Activated CD4-positive, alpha-beta memory T cell treated with anti-CD3 and anti-CD28 coated beads, Interleukin-2, amount 10 ng/mL, durations not matched to agents 7 days and 5 days (primary cell): ENCODE measurements around the gene CIB4. TPM values are rescaled to one million over a fixed set of nuclear protein-coding genes. Genes with fewer than 3 reads are reported as not detected.
A peak's percentile ranks its signal among the peaks of the same experiment; 100 is the strongest.

ENCODE experiments used
- CTCF ChIA-PET: fragments of 350-600 bp; sonication (Branson Sonifier 250); formaldehyde crosslinking; loops from one replicate; lab custom pipeline; 2021; ENCODE audit warnings: antibody characterized with exemption, inconsistent platforms; lab: Charles Lee
- POLR2A ChIA-PET: fragments of 350-600 bp; sonication (Branson Sonifier 250); formaldehyde crosslinking; loops from one replicate; lab custom pipeline; 2021; ENCODE audit warnings: antibody characterized with exemption; lab: Charles Lee
- DNase-seq: peaks from one replicate; pipeline ENCODE4 v3.0.0-alpha.2; 2020
- H3K27ac Mint-ChIP-seq: one replicate; pipeline ENCODE4 v1.8.0; 2021; ENCODE audit warnings: mild to moderate bottlenecking, mixed read lengths
- H3K27me3 Mint-ChIP-seq: one replicate; pipeline ENCODE4 v1.8.0; 2021; ENCODE audit warnings: mixed read lengths
- H3K36me3 Mint-ChIP-seq: one replicate; pipeline ENCODE4 v1.8.0; 2021; ENCODE audit warnings: low read depth, mixed read lengths
- H3K4me1 Mint-ChIP-seq: one replicate; pipeline ENCODE4 v1.8.0; 2021; ENCODE audit warnings: mixed read lengths
- H3K4me3 Mint-ChIP-seq: one replicate; pipeline ENCODE4 v1.8.0; 2021; ENCODE audit warnings: mild to moderate bottlenecking, mixed read lengths
- H3K9me3 Mint-ChIP-seq: one replicate; pipeline ENCODE4 v1.8.0; 2021; ENCODE audit warnings: mixed read lengths
- total RNA-seq, 2 experiments: library from RNA; stranded (reverse); gene quantifications; one replicate each; pipeline ENCODE4 v1.2.3, GENCODE V29; 2021

Gene CIB4
- total RNA-seq, 2 experiments from 2014 or later: not detected

DNA sequence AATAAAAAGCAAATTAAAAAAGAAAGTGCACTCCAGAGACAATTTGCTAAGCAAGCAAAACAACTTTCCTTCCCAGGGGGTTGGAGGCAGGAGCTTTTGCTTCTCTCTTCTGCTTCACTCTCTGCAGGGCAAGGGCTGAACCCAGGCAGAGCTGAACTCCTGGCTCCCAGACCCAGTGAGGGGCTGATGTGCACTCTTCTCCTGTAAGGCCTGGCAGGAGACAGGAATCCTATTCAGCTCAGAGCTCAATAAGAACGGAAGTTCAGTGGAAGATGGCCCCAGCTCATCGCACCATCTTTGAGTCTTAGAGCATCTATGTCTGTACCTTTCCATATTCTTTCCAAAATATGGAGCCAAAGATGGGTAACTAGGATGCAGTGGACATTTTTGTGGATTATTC lies 29.1 kb downstream of the CIB4 start:
- ChIA-PET CTCF (interaction anchor here (0.6 kb wide), 1 partner anchor 1091 kb away, joined by 3 read pairs; no protein-coding TSS in a partner anchor), POLR2A (no interaction called here)

DNA sequence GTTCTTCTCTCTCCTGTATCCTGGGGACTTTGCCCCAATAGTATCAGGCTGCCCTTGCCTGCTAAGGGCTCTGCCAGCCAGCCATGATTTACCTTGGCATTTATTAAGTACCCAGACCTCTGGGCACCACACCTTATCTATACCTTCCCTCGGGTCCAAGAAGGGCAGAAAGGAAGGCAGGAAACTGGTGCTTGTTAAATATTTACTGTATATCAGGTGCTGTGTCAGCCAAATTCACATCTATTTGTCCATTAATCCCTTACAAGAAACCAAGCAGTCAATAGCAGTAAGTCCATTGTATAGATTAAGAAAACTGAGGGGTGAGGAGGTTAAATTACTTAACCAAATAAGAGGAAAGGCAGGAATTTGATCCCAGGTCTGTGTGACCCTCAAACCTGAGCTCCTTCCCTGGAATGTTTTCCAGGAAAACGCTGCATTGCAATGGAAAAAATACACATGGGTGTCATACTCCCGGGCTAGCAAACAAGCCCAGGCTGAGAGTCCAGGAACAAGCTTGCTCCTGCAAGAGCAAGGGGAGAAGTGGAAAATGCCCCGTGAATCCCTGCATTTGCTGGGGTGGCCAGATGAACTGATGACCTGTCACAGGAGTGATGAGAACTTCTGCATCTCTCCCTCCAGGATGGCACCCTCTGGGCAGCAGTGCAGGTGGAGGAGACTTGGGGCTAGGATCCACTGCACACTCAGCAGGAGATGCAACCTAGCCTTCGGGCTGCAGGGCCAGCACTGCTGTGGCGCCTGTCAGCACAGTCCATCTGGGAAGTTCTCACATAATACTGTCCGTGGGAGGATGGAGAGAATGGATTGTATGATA lies 30.4 kb downstream of the CIB4 start:
- ChIA-PET POLR2A (no interaction called here), CTCF (interaction anchor here (0.7 kb wide), 1 partner anchor 132 kb away, joined by 3 read pairs; no protein-coding TSS in a partner anchor)
- H3K4me1 Mint-ChIP-seq: peaks cover 2% of the 10 kb centered on the region

More for the DNA sequence above, 29.1 kb downstream of the CIB4 start:
- Mint-ChIP-seq H3K27ac (no peak overlapping the region), H3K36me3 (no peaks in the 10 kb centered on the region), H3K4me3 (no peak overlapping the region), H3K9me3 (no peaks in the 10 kb centered on the region), H3K27me3 (peaks cover 13% of the 10 kb centered on the region), H3K4me1 (peaks cover 2% of the 10 kb centered on the region)
- DNase-seq: no peak

DNA sequence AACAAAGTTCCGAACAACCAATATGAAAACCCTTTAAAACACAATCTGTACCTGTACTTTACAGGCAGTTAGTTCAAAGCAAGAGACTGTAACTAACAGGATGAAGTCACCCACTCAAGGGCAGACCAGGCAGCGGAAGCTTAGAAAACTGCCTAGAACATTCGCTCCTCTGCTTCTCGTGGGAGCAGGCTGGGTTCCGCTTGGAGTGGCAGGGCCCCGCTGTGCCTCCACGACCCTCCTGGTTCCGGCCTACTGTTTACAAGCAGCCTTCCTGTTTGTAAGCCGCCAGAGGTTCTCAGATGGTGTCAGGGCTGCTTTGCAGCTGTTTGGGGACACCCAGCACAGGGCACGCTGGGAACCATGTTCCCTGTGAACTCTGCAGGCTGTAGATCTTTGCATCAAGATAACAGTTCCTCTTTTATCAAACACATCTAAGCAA lies 31.3 kb downstream of the CIB4 start:
- Mint-ChIP-seq H3K36me3 (no peaks in the 10 kb centered on the region), H3K9me3 (no peaks in the 10 kb centered on the region), H3K27ac (no peak overlapping the region), H3K4me3 (no peak overlapping the region), H3K4me1 (peaks cover 2% of the 10 kb centered on the region), H3K27me3 (peaks cover 16% of the 10 kb centered on the region)
- no peak for DNase-seq
- CTCF ChIA-PET: interaction anchor here (1.3 kb wide), 1 partner anchor 32 kb away, joined by 3 read pairs; no protein-coding TSS in a partner anchor
- POLR2A ChIA-PET: no interaction called here

More for the DNA sequence above, 30.4 kb downstream of the CIB4 start:
- H3K27ac Mint-ChIP-seq: no peak overlapping the region
- DNase-seq: no peak
- peaks cover 13% of the 10 kb centered on the region for H3K27me3 Mint-ChIP-seq
- no peaks in the 10 kb centered on the region for H3K36me3 Mint-ChIP-seq
- H3K4me3 Mint-ChIP-seq: no peak overlapping the region
- no peaks in the 10 kb centered on the region for H3K9me3 Mint-ChIP-seq

DNA sequence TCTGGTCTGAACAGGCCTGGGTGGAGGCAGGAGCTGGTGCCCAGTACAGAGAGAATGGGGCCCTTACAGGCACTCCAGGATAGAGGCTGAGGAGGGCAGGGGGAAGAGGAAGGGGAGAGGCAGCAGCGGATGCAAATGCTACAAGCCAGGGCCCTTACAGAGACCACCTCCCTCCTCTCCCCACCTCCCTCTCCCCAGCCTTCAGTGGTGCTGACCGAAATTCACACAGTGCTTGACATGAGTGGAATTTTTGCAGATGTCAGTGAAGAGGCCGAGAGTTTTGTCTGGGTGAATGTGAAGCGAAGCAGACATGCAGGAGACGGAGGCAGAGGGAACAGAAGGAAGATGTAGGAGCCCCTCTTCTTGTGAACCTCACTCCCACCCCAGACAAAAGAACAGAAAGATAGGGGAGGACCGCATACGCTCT lies 31.9 kb downstream of the CIB4 start:
- peaks cover 19% of the 10 kb centered on the region for H3K27me3 Mint-ChIP-seq
- POLR2A ChIA-PET: no interaction called here
- H3K9me3 Mint-ChIP-seq: no peaks in the 10 kb centered on the region
- no peaks in the 10 kb centered on the region for H3K36me3 Mint-ChIP-seq
- no peak for DNase-seq
- H3K4me1 Mint-ChIP-seq: peaks cover 2% of the 10 kb centered on the region
- CTCF ChIA-PET: interaction anchor here (1.3 to 7.3 kb wide), 2 partner anchors 31 to 137 kb away, joined by 3 to 88 read pairs; no protein-coding TSS in a partner anchor
- no peak overlapping the region for H3K4me3 Mint-ChIP-seq
- H3K27ac Mint-ChIP-seq: no peak overlapping the region

DNA sequence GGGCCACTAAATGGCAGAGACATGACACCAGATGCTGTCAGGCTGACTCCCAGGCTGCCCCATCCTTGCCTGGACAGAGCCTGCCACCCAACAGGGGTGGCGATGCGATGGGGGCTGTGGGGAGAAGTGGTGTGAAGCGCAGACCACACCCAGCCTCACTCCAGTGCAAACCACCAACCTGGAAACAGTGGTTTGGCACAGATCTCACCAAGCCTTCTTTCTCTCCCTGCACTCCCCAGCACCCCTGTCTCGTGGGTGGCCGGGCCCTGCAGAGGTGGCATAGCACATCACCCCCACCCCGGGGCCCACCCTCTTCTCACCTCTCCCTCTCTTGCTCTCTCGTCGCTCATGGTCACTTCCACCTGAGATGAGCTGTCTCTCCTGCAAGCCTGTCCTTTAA lies 32.6 kb downstream of the CIB4 start:
- POLR2A ChIA-PET: no interaction called here
- no peak overlapping the region for H3K27ac Mint-ChIP-seq

DNA sequence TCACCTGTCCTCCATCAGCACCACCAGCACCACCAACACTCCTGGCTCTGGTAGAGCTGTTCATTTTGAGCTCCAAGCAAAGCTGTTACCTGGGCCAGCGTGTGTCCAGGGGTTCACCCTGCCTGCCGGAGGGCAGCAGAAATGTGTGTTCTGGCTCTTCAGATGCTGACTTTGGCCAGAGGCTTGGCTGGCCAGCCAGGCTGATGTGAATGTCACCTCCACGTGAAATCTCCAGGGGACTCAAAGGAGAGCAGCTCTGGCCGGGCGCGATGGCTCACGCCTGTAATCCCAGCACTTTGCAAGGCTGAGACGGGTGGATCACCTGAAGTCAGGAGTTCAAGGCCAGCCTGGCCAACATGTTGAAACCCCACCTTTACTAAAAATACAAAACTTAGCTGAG lies 33.5 kb downstream of the CIB4 start:
- Mint-ChIP-seq H3K36me3 (no peaks in the 10 kb centered on the region), H3K9me3 (no peaks in the 10 kb centered on the region), H3K4me3 (no peak overlapping the region), H3K4me1 (peaks cover 2% of the 10 kb centered on the region), H3K27me3 (peaks cover 21% of the 10 kb centered on the region), H3K27ac (no peak overlapping the region)
- CTCF ChIA-PET: interaction anchor here (0.8 to 7.3 kb wide), 7 partner anchors 14 to 146 kb away, joined by 3 to 88 read pairs (median 3); no protein-coding TSS in a partner anchor
- DNase-seq: no peak
- POLR2A ChIA-PET: no interaction called here

More for the DNA sequence above, 32.6 kb downstream of the CIB4 start:
- Mint-ChIP-seq H3K36me3 (no peaks in the 10 kb centered on the region), H3K27me3 (peaks cover 19% of the 10 kb centered on the region), H3K9me3 (no peaks in the 10 kb centered on the region), H3K4me3 (no peak overlapping the region), H3K4me1 (peaks cover 2% of the 10 kb centered on the region)
- CTCF ChIA-PET: interaction anchor here (1.3 to 7.3 kb wide), 2 partner anchors 31 to 138 kb away, joined by 3 to 88 read pairs; no protein-coding TSS in a partner anchor
- DNase-seq: no peak

DNA sequence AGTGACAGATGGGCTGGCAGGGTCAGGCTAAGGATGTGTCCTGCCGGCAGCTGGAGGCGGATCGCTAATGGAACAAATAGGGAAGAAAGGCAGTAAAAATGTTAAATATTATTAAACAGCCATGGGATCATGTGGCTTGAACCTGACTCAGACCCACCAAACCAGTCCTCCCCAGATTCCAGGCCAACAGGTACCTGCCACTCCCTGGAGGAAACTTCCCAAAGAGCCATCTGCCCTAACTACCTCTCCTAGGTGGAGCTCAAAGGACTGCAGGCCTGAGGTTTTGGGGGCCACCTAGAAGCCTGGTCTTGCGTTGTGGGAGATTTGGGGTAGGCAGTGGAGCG lies 34.3 kb downstream of the CIB4 start:
- Mint-ChIP-seq H3K4me3 (no peak overlapping the region), H3K9me3 (no peaks in the 10 kb centered on the region), H3K36me3 (no peaks in the 10 kb centered on the region), H3K27me3 (peaks cover 27% of the 10 kb centered on the region), H3K27ac (no peak overlapping the region), H3K4me1 (peaks cover 2% of the 10 kb centered on the region)
- DNase-seq: no peak
- ChIA-PET CTCF (interaction anchor here (0.7 to 7.3 kb wide), 7 partner anchors 10 to 147 kb away, joined by 3 to 88 read pairs (median 9); no protein-coding TSS in a partner anchor), POLR2A (no interaction called here)

DNA sequence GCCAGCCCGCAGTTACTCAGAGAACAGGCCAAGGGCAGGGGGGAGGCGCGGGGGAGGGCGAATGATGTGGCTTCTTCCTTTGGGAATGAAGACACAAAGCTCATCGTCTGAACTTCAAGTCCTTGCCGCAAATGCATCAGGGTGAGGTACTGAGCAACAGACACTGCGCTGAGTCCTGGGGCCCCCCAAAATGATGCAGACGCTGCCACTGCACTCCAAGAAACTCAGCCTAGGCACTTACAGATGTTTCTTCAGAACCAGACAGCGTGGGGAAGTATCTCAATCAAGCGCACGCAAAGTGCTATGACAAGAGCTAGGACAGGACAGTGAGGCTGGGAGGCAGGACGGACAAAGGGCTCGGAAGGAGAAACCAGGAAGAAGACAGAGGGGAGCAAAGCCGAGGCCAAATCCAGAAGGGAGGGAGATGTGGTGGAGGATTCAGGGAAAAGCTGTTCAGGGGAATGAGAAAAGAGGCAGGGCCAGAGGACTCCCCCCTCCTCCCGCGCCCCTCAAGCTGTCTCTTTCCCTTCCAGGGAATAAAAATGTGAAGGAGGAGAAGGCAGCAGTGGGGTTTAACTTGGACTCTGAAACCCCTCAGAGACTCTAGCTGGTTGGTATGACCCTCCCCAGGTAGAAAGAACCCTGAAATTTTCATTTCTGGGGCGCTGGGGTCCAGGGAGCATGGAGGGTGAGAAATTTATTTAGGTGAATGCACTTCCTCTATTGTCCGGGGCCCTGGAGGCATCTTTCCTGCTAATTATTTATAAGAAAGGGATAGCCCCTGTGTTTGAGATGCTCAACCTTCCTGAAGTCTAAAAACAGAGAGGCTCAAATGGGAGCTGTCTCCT lies 34.9 kb downstream of the CIB4 start:
- no peak overlapping the region for H3K27ac Mint-ChIP-seq
- H3K27me3 Mint-ChIP-seq: peaks cover 32% of the 10 kb centered on the region
- no peak overlapping the region for H3K4me3 Mint-ChIP-seq
- H3K36me3 Mint-ChIP-seq: no peaks in the 10 kb centered on the region
- peaks cover 2% of the 10 kb centered on the region for H3K4me1 Mint-ChIP-seq
- ChIA-PET CTCF (interaction anchor here (0.7 to 7.3 kb wide), 6 partner anchors 10 to 335 kb away, joined by 3 to 88 read pairs (median 10); no protein-coding TSS in a partner anchor), POLR2A (interaction anchor here (1.3 kb wide), 1 partner anchor 139 kb away, joined by 5 read pairs; no protein-coding TSS in a partner anchor)
- no peak for DNase-seq
- H3K9me3 Mint-ChIP-seq: no peaks in the 10 kb centered on the region

- no peaks in the 10 kb centered on the region for H3K9me3 Mint-ChIP-seq
- DNase-seq: peak; percentile 46
- ChIA-PET POLR2A (interaction anchor here (1.3 kb wide), 1 partner anchor 140 kb away, joined by 5 read pairs; no protein-coding TSS in a partner anchor), CTCF (interaction anchor here (0.6 to 7.3 kb wide), 8 partner anchors 9 to 607 kb away, joined by 3 to 88 read pairs (median 6); no protein-coding TSS in a partner anchor)
- no peak overlapping the region for H3K4me3 Mint-ChIP-seq
- H3K27ac Mint-ChIP-seq: no peak overlapping the region
- H3K27me3 Mint-ChIP-seq: peaks cover 32% of the 10 kb centered on the region
- H3K36me3 Mint-ChIP-seq: no peaks in the 10 kb centered on the region
- peaks cover under 1% of the 10 kb centered on the region for H3K4me1 Mint-ChIP-seq
Measured at GRCh38 chr2:26605195-26605998, 35.8 kb downstream of the CIB4 start.

DNA sequence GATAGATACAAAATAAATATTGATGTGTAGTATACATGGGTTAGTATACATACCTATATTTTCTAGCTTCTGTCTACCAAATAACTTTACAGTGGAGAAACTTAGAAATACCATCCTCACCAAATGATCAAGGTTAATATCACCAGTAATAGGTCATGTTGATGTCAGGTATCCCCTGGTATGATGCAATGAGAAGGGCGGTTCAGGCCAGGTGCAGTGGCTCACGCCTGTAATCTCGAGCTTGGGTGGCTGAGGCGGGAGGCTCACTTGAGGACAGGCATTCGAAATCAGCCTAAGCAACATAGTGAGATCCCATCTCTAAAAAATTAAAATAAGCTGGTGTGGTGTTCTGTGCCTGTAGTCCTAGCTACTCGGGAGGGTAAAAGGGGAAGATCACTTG lies 38.6 kb downstream of the CIB4 start:
- Mint-ChIP-seq H3K4me1 (no peaks in the 10 kb centered on the region), H3K36me3 (no peaks in the 10 kb centered on the region), H3K27me3 (peaks cover 28% of the 10 kb centered on the region), H3K27ac (no peak overlapping the region), H3K4me3 (no peak overlapping the region), H3K9me3 (no peaks in the 10 kb centered on the region)
- CTCF ChIA-PET: interaction anchor here (7.3 kb wide), 1 partner anchor 144 kb away, joined by 88 read pairs; no protein-coding TSS in a partner anchor
- POLR2A ChIA-PET: no interaction called here
- DNase-seq: no peak

GRCh38 chr2:26599387-26599786 lies 41.8 kb downstream of the CIB4 start:
- Mint-ChIP-seq H3K9me3 (no peaks in the 10 kb centered on the region), H3K36me3 (no peaks in the 10 kb centered on the region), H3K4me1 (peaks cover 5% of the 10 kb centered on the region), H3K27ac (no peak overlapping the region), H3K4me3 (no peak overlapping the region), H3K27me3 (peaks cover 38% of the 10 kb centered on the region)
- DNase-seq: no peak
- CTCF ChIA-PET: interaction anchor here (1.0 to 1.8 kb wide), 2 partner anchors 21 to 147 kb away, joined by 3 to 4 read pairs; no protein-coding TSS in a partner anchor
- POLR2A ChIA-PET: no interaction called here

- Mint-ChIP-seq H3K9me3 (no peaks in the 10 kb centered on the region), H3K4me3 (no peak overlapping the region), H3K27ac (no peak overlapping the region), H3K4me1 (peaks cover 5% of the 10 kb centered on the region), H3K36me3 (no peaks in the 10 kb centered on the region), H3K27me3 (peaks cover 42% of the 10 kb centered on the region)
- POLR2A ChIA-PET: no interaction called here
- no peak for DNase-seq
- CTCF ChIA-PET: interaction anchor here (1.0 to 1.8 kb wide), 2 partner anchors 21 to 147 kb away, joined by 3 to 4 read pairs; no protein-coding TSS in a partner anchor
Measured at GRCh38 chr2:26598996-26599373, 42.2 kb downstream of the CIB4 start.
